ENCODE results near the gene MAPKBP1. TPM values are rescaled to one million over a fixed set of nuclear protein-coding genes. Genes with fewer than 3 reads are reported as not detected.

MAPKBP1 gene
- total and polyA plus RNA-seq, 8 donors = 8.8 to 41.5 (median 16.8) TPM

GRCh38 chr15:41798607-41799487, 24.6 kb downstream of the MAPKBP1 start:
- TF ChIP-seq POLR2A (IDR thresholded peaks at IDR 0.05) = no peak
- TF ChIP-seq POLR2AphosphoS5 (IDR thresholded peaks at IDR 0.05) = no peak
- TF ChIP-seq EP300 (IDR thresholded peaks at IDR 0.05) = no peak
- TF ChIP-seq CTCF (IDR thresholded peaks at IDR 0.05) = no peak
- 81 to 90% (median 88%) methylated on average over 9 of the region's 9 CpGs for WGBS, 5 donors
- no peak overlapping the region for H3K4me3 ChIP-seq
- peaks cover 0 to 30% (median 26%) of the 10 kb centered on the region in 4 donors for H3K36me3 ChIP-seq
- DNase-seq = no peak
- no peak overlapping the region for H3K27ac ChIP-seq
- no peaks in the 10 kb centered on the region for H3K9me3 ChIP-seq
- peaks cover 15 to 31% (median 22%) of the 10 kb centered on the region in 4 donors for H3K4me1 ChIP-seq
- H3K27me3 ChIP-seq = no peaks in the 10 kb centered on the region
- intact Hi-C loops (cut with DNase I; ENCODE audit: low total_unique reads) = no loop called here

- Histone ChIP-seq H3K4me3 (no peak overlapping the region), H3K9me3 (no peaks in the 10 kb centered on the region), H3K27me3 (no peaks in the 10 kb centered on the region), H3K4me1 (peaks cover 15 to 36% (median 24%) of the 10 kb centered on the region in 4 donors), H3K36me3 (peaks cover 0 to 30% (median 26%) of the 10 kb centered on the region in 4 donors), H3K27ac (no peak overlapping the region)
- 82 to 93% (median 89%) methylated on average over 5 of the region's 5 CpGs for WGBS, 5 donors
- no peak for DNase-seq
- TF ChIP-seq POLR2AphosphoS5 (IDR thresholded peaks at IDR 0.05) (no peak), EP300 (IDR thresholded peaks at IDR 0.05) (no peak)
- intact Hi-C loops (cut with DNase I; ENCODE audit: low total_unique reads) = no loop called here
Observed at GRCh38 chr15:41799488-41799805, 25.2 kb downstream of the MAPKBP1 start.

DNA sequence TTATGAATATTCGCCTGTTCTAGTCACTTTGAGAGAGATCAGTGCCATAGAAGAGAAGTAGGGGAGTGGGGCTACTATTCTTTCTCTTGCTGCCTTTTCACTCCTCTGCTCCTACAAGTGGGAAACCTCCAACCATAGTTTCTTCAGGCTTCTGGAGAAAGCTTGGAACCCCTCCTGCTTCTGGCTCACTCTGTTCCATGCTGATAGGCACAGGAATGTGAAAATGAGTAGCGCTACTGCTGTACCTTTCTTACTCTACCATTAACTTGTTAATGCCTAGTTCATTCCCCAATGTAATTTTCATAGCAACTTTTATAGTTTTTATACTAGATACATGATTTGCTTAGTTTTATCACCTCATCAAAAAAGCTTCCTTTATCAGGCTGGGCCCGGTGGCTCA, 26.9 kb downstream of the MAPKBP1 start:
- no peak for DNase-seq
- TF ChIP-seq EP300 (IDR thresholded peaks at IDR 0.05) = no peak
- 88 to 94% (median 89%) methylated on average over 3 of the region's 3 CpGs for WGBS, 5 donors
- Histone ChIP-seq H3K9me3 (no peaks in the 10 kb centered on the region), H3K4me3 (no peak overlapping the region), H3K4me1 (peaks cover 10 to 40% (median 25%) of the 10 kb centered on the region in 4 donors), H3K27ac (no peak overlapping the region), H3K36me3 (peaks cover 0 to 36% (median 29%) of the 10 kb centered on the region in 4 donors), H3K27me3 (no peaks in the 10 kb centered on the region)
- intact Hi-C loops (cut with DNase I; ENCODE audit: low total_unique reads) = no loop called here

GRCh38 chr15:41801850-41802455, 27.7 kb downstream of the MAPKBP1 start:
- intact Hi-C loops (cut with DNase I; ENCODE audit: low total_unique reads) = no loop called here
- no peak for DNase-seq
- H3K27ac ChIP-seq = no peak overlapping the region
- 88 to 99% (median 94%) methylated on average over 3 of the region's 3 CpGs for WGBS, 5 donors
- no peak overlapping the region for H3K4me3 ChIP-seq
- TF ChIP-seq EP300 (IDR thresholded peaks at IDR 0.05) = no peak
- peaks cover 8 to 40% (median 22%) of the 10 kb centered on the region in 4 donors for H3K4me1 ChIP-seq
- no peaks in the 10 kb centered on the region for H3K9me3 ChIP-seq
- H3K27me3 ChIP-seq = no peaks in the 10 kb centered on the region
- peaks cover 0 to 36% (median 29%) of the 10 kb centered on the region in 4 donors for H3K36me3 ChIP-seq

DNA sequence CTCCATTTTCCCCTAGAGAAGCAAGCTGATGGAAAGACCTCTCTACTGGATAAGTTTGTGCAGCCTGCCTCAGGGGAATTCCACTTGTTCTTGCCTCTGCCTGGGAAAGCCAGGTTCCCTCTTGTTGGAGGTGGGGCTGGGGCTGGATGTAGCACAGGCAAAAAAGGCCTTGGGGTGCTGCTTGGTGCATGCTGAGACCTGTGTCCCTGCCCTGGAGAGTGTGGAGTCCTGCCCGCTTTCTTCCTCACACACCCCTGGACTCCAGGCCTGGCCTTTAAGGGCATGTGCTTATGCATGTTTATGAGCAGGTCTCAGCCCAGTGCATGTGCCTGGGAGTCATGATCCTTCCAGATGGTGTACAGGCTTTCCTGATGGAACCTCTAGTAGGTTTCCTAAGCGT, 30.1 kb downstream of the MAPKBP1 start:
- intact Hi-C loops (cut with DNase I; ENCODE audit: low total_unique reads) = no loop called here
- Histone ChIP-seq H3K27ac (no peak overlapping the region), H3K27me3 (no peaks in the 10 kb centered on the region), H3K36me3 (peaks cover 0 to 44% (median 30%) of the 10 kb centered on the region in 4 donors), H3K4me3 (no peak overlapping the region), H3K4me1 (peaks cover 0 to 31% (median 18%) of the 10 kb centered on the region in 4 donors), H3K9me3 (no peaks in the 10 kb centered on the region)
- TF ChIP-seq POLR2A (IDR thresholded peaks at IDR 0.05) (no peak), CTCF (IDR thresholded peaks at IDR 0.05) (no peak), EP300 (IDR thresholded peaks at IDR 0.05) (no peak), POLR2AphosphoS5 (IDR thresholded peaks at IDR 0.05) (no peak)
- DNase-seq = no peak
- 64 to 95% (median 82%) methylated on average over 2 of the region's 2 CpGs for WGBS, 5 donors
